ENCODE measurements around the gene MXRA7.

Gene MXRA7

DNA sequence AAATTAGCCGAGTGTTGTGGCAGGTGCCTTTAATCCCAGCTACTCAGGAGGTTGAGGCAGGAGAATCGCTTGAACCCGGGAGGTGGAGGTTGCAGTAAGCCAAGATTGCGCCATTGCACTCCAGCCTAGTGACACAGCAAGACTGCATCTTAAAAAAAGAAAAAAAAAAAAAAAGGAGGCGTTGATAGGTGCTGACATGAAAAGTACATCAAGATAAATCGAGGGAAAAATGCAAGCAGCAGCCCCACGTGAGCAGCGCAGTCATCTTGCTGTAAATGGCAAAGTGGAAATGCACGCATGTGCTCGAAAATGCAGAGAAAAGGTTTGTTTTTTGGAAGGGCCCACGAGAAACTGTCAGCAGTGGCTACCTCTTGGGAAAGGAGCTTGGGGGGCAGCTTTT, 20.9 kb downstream of the MXRA7 start:
- TF ChIP-seq, protein P1, sequence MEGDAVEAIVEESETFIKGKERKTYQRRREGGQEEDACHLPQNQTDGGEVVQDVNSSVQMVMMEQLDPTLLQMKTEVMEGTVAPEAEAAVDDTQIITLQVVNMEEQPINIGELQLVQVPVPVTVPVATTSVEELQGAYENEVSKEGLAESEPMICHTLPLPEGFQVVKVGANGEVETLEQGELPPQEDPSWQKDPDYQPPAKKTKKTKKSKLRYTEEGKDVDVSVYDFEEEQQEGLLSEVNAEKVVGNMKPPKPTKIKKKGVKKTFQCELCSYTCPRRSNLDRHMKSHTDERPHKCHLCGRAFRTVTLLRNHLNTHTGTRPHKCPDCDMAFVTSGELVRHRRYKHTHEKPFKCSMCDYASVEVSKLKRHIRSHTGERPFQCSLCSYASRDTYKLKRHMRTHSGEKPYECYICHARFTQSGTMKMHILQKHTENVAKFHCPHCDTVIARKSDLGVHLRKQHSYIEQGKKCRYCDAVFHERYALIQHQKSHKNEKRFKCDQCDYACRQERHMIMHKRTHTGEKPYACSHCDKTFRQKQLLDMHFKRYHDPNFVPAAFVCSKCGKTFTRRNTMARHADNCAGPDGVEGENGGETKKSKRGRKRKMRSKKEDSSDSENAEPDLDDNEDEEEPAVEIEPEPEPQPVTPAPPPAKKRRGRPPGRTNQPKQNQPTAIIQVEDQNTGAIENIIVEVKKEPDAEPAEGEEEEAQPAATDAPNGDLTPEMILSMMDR (IDR thresholded peaks at IDR 0.05; ENCODE audit: extremely low read depth, insufficient read depth, missing control alignments), result no peak
- in situ Hi-C loops (cut with MboI; ENCODE audit: low pct_unique_long_range_greater_than_20kb, low sequenced_read_pairs, unreplicated experiment), result loop anchor here (10.0 kb wide), 1 partner anchor 165 kb away; no protein-coding TSS in a partner anchor
- DNase-seq (ENCODE audit: low spot score), result no peak

DNA sequence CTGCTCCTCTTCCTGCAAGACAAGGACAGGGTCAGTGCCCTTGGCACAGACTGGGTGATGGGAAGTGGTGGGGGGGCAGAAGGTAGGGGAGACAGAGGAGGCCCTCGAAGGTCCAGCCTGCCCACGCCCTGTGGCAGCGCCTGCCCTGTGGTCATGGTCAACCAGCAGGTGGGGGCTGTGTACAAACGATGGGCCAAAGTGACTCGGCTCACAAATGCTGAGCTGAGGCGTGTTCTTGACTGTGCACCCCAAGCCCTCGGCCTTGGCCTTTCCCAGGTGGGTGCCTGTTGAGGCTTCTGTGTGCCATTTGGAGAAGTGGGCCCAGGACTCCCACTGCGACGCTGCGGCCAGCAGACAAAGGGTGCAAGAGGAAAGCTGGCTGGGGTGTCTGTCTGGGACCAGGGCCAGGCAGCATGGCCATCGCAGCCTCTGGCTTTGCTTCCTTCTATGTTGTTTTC, 22.6 kb downstream of the MXRA7 start:
- in situ Hi-C loops (cut with MboI; ENCODE audit: low pct_unique_long_range_greater_than_20kb, low sequenced_read_pairs, unreplicated experiment), result loop anchor here (10.0 kb wide), 1 partner anchor 163 kb away; no protein-coding TSS in a partner anchor
- TF ChIP-seq, protein P1 (IDR thresholded peaks at IDR 0.05; ENCODE audit: extremely low read depth, insufficient read depth, missing control alignments), result no peak
- DNase-seq (ENCODE audit: low spot score), result no peak

GRCh38 chr17:76687298-76688164, 23.2 kb downstream of the MXRA7 start:
- in situ Hi-C loops (cut with MboI; ENCODE audit: low pct_unique_long_range_greater_than_20kb, low sequenced_read_pairs, unreplicated experiment), result loop anchor here (10.0 kb wide), 1 partner anchor 163 kb away; no protein-coding TSS in a partner anchor
- DNase-seq (ENCODE audit: low spot score), result no peak
- TF ChIP-seq, protein P1 (IDR thresholded peaks at IDR 0.05; ENCODE audit: extremely low read depth, insufficient read depth, missing control alignments), result no peak

DNA sequence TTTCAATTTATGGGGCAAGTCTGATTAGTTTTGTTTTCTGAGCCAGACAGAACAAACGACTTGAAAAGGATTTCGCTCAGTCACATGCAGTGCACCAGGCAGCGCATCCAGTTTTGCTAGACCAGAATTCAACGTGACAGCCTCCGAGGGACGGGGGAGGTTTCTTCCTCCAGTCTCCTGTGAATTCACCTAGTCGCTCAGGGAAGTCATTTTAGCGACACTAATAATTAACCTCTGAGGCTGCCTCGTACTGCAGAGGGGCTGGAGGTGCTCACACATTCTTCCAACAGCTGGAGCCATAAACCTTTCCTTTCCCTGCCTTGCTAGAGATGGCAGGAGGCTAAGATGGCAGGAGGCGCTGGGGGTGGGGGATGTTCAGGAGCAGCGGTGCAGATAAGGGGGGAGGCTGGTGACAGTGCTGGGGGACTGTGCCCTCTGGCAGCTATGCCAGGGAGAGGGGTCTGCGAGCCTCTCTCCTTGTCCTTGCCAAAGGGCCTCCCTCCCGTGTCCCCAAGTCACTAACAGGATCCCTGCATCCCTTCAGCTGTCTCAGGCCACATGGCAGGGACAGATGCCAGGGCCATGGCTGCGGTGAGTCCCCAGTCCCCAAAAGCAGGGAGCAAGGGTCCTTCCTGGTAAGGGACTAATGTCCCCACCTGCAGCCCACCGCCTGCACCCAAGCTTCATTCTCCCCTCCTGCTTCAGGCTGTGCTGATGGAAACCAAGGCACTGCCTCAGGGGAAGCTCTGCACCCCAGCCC, 24.0 kb downstream of the MXRA7 start:
- TF ChIP-seq, protein P1 (IDR thresholded peaks at IDR 0.05; ENCODE audit: extremely low read depth, insufficient read depth, missing control alignments), result no peak
- DNase-seq (ENCODE audit: low spot score), result no peak
- in situ Hi-C loops (cut with MboI; ENCODE audit: low pct_unique_long_range_greater_than_20kb, low sequenced_read_pairs, unreplicated experiment), result loop anchor here (10.0 kb wide), 1 partner anchor 162 kb away; no protein-coding TSS in a partner anchor

GRCh38 chr17:76685846-76686245, 24.9 kb downstream of the MXRA7 start:
- TF ChIP-seq, protein P1 (IDR thresholded peaks at IDR 0.05; ENCODE audit: extremely low read depth, insufficient read depth, missing control alignments), result no peak
- in situ Hi-C loops (cut with MboI; ENCODE audit: low pct_unique_long_range_greater_than_20kb, low sequenced_read_pairs, unreplicated experiment), result loop anchor here (10.0 kb wide), 1 partner anchor 161 kb away; no protein-coding TSS in a partner anchor
- DNase-seq (ENCODE audit: low spot score), result no peak

- TF ChIP-seq, protein P1 (IDR thresholded peaks at IDR 0.05; ENCODE audit: extremely low read depth, insufficient read depth, missing control alignments), result no peak
- DNase-seq (ENCODE audit: low spot score), result no peak
- in situ Hi-C loops (cut with MboI; ENCODE audit: low pct_unique_long_range_greater_than_20kb, low sequenced_read_pairs, unreplicated experiment), result loop anchor here (10.0 kb wide), 1 partner anchor 161 kb away; no protein-coding TSS in a partner anchor
These were observed 25.4 kb downstream of the MXRA7 start for GRCh38 chr17:76685366-76685765.

Data from GM13977 (cell line).